ENCODE data around the gene GRAMD4. TPM values are rescaled to one million over a fixed set of nuclear protein-coding genes. Genes with fewer than 3 reads are reported as not detected.

Gene GRAMD4
- total and polyA plus RNA-seq, 10 of the 15 experiments (the other 5 are each of a cell fraction or from before 2014, with no cell fraction given), result 0.21 to 45.5 (median 10.6) TPM

- TF ChIP-seq FOXK2 (IDR thresholded peaks at IDR 0.05) (no peak), SKIL (IDR thresholded peaks at IDR 0.05; ENCODE audit: low read depth, poor library complexity, severe bottlenecking) (no peak), NR2C2 (IDR thresholded peaks at IDR 0.05; ENCODE audit: borderline replicate concordance, control insufficient read depth, insufficient read length, low read depth) (no peak), YY1 (IDR thresholded peaks at IDR 0.05; ENCODE audit: low read depth, low read length) (no peak)
Observed at GRCh38 chr22:46585340-46586122, 34.7 kb upstream of the GRAMD4 start (continued).

GRCh38 chr22:46586123-46586519, 34.1 kb upstream of the GRAMD4 start:
- CTCF ChIA-PET, result no interaction called here
- no peak for FAIRE-seq
- no peak for TF ChIP-seq KDM1A (IDR thresholded peaks at IDR 0.05; ENCODE audit: borderline replicate concordance)
- no peak for TF ChIP-seq EZH2 (IDR thresholded peaks at IDR 0.05; ENCODE audit: borderline replicate concordance, control insufficient read depth, low read depth, low read length)
- TF ChIP-seq CBX3 (IDR thresholded peaks at IDR 0.05; ENCODE audit: borderline replicate concordance, low read depth), result no peak
- TF ChIP-seq TAF1 (IDR thresholded peaks at IDR 0.05; ENCODE audit: borderline replicate concordance, low read depth, low read length), result no peak
- TF ChIP-seq CHD2 (IDR thresholded peaks at IDR 0.05; ENCODE audit: borderline replicate concordance, low read depth, low read length), result no peak
- no peak for TF ChIP-seq SMC3 (IDR thresholded peaks at IDR 0.05; ENCODE audit: borderline replicate concordance, low read length)
- TF ChIP-seq TCF3 (IDR thresholded peaks at IDR 0.05; ENCODE audit: borderline replicate concordance, insufficient read depth, low read depth, low read length), result no peak
- no peak for TF ChIP-seq ZBTB40 (IDR thresholded peaks at IDR 0.05; ENCODE audit: borderline replicate concordance)
- TF ChIP-seq RBBP5 (conservative IDR thresholded peaks at IDR 0.05), result no peak
- no peak for TF ChIP-seq SP1 (IDR thresholded peaks at IDR 0.05; ENCODE audit: low read depth, low read length)
- TF ChIP-seq ZSCAN29 (IDR thresholded peaks at IDR 0.05), result no peak

More at GRCh38 chr22:46586123-46586519, 34.1 kb upstream of the GRAMD4 start:
- in situ Hi-C loops (cut with MboI), result no loop called here
- Histone ChIP-seq H3K9ac (ENCODE audit: control insufficient read depth, insufficient read depth, low read length) (no peak overlapping the region), H3K4me2 (ENCODE audit: control insufficient read depth, insufficient read depth) (no peak overlapping the region), H3K9me3 (replicated peaks; ENCODE audit: control insufficient read depth, insufficient read depth, low read length) (no peaks in the 10 kb centered on the region), H4K20me1 (ENCODE audit: control insufficient read depth, insufficient read depth) (no peaks in the 10 kb centered on the region), H3K4me3 (no peak overlapping the region), H2AFZ (ENCODE audit: control insufficient read depth, low read depth, low read length) (no peak overlapping the region), H3K27ac (ENCODE audit: control insufficient read depth, insufficient read depth) (no peak overlapping the region), H3K36me3 (ENCODE audit: control insufficient read depth in 2 of 2, insufficient read depth in 2 of 2, low read length in 1 of 2) (no peaks in the 10 kb centered on the region; a peak in 1 of 4 replicates), H3K4me1 (ENCODE audit: control insufficient read depth, insufficient read depth, low read length) (peaks cover 57% of the 10 kb centered on the region), H3K27me3 (replicated peaks in 1 of 2; ENCODE audit: control insufficient read depth in 2 of 2, insufficient read depth in 2 of 2, low read length in 1 of 2) (no peaks in the 10 kb centered on the region), H3K79me2 (ENCODE audit: control insufficient read depth, insufficient read depth, low read length) (peaks cover 5% of the 10 kb centered on the region)
- intact Hi-C loops (cut with micrococcal nuclease; ENCODE audit: unreplicated experiment), result loop anchor here (2.0 to 5.0 kb wide), 2 partner anchors 19 to 151 kb away; partner anchors contain the start of gene CERK
- ChIA-PET POLR2A (interaction anchor here (1.0 kb wide), 1 partner anchor 28 kb away, joined by 3 read pairs; no protein-coding TSS in a partner anchor), RAD21 (ENCODE audit: unreplicated experiment) (interaction anchor here (1.1 kb wide), 1 partner anchor 22 kb away, joined by 4 read pairs; no protein-coding TSS in a partner anchor), SMC1A (ENCODE audit: uncharacterized antibody, unreplicated experiment) (interaction anchor here (0.8 to 1.5 kb wide), 2 partner anchors 28 to 185 kb away, joined by 4 read pairs; no protein-coding TSS in a partner anchor)
- DNase-seq (ENCODE audit: low read depth, low spot score) (no peak), ATAC-seq (no peak)
- BruUV-seq (replicated peaks), result no TSS peak
- WGBS (ENCODE audit: insufficient coverage, insufficient replicate concordance, low lambda C conversion rate, missing lambda C conversion rate), result 82% methylated on average over 10 of the region's 12 CpGs
